Left colon (tissue), 2 donors: ENCODE results near the gene PDPK1. TPM values are rescaled to one million over a fixed set of nuclear protein-coding genes. Genes with fewer than 3 reads are reported as not detected.
"Not testable (repeated sequence)": the region's sequence is repeated elsewhere in the genome, so short reads cannot be mapped to it uniquely, and the experiment has no call there.

Experiments used
- ATAC-seq: fragments of 200-7000 bp; cut with Tn5 transposase; one replicate; pipeline ENCODE4 v1.9.1; 2020; ENCODE audit warnings: mild to moderate bottlenecking, moderate library complexity
- DNase-seq, 2 donors: peaks; one replicate each; pipeline ENCODE4 v3.0.0-alpha.2; 2020
- intact Hi-C, 2 donors: fragments of 100-400 bp; cut with DNase I in 1 of 2; cut with micrococcal nuclease in 1 of 2; formaldehyde crosslinking; loops; one replicate each; pipeline versions ENCODE4 v1.11.2 to v1.14.0; 2022; cut with DNase I, micrococcal nuclease
- total RNA-seq, 2 donors: library from RNA; stranded (reverse); fragmentation: NEBNext Ultra II Directional; extraction: Animal tissue kit (Norgen Biotek cat#: 25700); gene quantifications; one replicate each; pipeline ENCODE4 v1.2.1, GENCODE V29; 2021
- donor health status: DM: no; HTN: no; CAD: no.
- donor health status: DM: yes; HTN: yes; CAD: no.

The PDPK1 gene
- total RNA-seq, 2 donors from 2014 or later = 71.1 to 77.4 TPM

DNA sequence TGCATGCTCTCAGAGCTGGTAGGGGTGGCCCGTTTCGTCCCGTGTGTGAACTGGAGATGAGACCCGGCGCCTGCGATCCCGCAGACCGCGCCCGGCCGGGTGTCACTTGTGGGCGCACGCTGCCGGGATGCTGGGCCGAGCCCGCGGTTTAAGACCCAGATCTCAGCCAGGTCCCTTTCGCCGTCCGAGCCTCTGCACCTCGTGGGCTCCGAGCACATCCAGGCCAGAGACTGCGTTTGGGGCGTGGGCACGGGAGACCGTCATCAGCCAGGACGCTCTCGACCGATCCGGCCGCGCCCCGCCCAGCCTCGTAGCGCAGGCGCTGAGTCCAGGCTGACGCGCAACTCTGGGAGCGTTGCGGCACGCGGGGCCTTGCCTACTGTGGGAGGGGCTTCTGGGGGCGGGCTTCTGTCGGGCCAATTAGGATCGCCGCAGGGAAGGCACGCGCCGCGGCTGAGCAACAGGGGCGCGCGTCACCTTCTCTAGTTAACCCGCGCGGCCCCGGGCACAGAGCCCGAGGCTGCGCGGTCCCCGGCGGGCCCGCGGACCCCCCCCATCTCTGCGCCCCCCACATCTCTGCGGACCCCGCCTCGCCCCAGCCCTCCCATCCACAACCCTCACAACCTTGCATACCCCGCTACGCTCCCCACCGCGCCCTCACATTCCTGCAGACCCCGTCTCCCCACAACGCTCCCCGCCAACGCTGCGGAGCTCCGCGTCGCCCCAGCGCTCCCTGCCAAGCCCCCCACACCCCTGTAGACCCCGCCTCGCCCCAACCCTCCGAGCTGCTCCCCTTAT, 5.9 kb upstream of the PDPK1 start:
- intact Hi-C loops = no loop called here
- ATAC-seq = peak; percentile 86
- peak; percentile 99 for DNase-seq

DNA sequence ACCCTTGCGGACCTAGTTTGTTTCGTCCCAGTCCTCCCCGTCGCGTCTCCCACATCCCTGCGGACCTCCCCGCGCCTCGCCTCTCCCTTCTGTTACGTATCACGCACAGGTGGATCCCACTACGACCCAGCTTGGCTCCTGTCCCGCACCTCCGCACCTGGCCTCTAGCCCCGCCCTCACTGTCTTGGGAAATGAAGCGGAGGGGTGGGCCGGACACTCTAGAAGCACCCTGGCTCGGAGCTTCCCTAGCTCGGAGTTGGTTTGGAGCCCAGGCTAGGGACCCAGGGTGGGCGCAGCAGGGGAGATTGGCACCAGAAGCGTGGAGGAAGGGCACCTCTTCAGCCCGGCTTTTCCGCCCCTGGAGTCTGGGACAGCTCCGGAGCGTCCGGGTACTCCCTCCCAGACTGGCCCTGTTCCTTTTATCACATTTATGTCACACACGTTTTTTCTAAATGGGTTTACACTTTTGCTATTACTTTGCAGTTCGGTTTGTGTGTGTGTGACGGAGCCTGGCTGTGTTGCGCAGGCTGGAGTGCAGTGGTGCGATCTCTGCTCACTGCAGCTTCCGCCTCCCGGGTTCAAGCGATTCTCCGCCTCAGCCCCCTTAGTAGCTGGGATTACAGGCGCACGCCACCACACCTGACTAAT, 5.2 kb upstream of the PDPK1 start:
- DNase-seq (peak; percentile 89 to 91), ATAC-seq (peak; percentile 62)
- intact Hi-C loops = no loop called here

GRCh38 chr16:2533142-2533755, 4.6 kb upstream of the PDPK1 start:
- DNase-seq = peak in 1 of 2 donors; percentile 22
- ATAC-seq, intact Hi-C loops: not testable (repeated sequence)

DNA sequence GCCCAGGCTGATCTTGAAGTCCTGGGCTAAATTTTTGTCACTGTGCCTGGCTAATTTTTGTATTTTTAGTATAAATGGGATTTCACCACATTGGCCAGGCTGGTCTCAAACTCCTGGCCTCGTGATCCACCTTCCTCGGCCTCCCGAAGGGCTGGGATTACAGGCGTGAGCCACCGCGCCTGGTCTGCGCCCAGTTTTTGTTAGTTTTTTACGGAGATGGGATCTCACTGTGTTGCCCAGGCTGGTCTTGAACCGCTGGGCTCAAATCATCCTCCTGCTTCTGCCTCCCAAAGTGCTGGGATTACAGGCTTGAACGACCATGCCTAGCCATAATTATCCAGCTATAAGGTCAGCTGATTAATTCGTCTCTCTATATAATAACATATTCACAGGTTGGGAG, 3.9 kb upstream of the PDPK1 start:
- DNase-seq (peak in 1 of 2 donors; percentile 7), ATAC-seq (no peak)
- intact Hi-C loops = no loop called here

- intact Hi-C loops, ATAC-seq, DNase-seq: not testable (repeated sequence)
These were observed 3.5 kb upstream of the PDPK1 start for GRCh38 chr16:2534335-2534734.

- intact Hi-C loops = no loop called here
- ATAC-seq = no peak
- DNase-seq = peak in 1 of 2 donors; percentile 19
These were observed 2.2 kb upstream of the PDPK1 start for GRCh38 chr16:2535625-2536013.

- ATAC-seq, intact Hi-C loops: not testable (repeated sequence)
- DNase-seq = peak in 1 of 2 donors; percentile 6
These were observed 1.5 kb downstream of the PDPK1 start for GRCh38 chr16:2539192-2539844.

DNA sequence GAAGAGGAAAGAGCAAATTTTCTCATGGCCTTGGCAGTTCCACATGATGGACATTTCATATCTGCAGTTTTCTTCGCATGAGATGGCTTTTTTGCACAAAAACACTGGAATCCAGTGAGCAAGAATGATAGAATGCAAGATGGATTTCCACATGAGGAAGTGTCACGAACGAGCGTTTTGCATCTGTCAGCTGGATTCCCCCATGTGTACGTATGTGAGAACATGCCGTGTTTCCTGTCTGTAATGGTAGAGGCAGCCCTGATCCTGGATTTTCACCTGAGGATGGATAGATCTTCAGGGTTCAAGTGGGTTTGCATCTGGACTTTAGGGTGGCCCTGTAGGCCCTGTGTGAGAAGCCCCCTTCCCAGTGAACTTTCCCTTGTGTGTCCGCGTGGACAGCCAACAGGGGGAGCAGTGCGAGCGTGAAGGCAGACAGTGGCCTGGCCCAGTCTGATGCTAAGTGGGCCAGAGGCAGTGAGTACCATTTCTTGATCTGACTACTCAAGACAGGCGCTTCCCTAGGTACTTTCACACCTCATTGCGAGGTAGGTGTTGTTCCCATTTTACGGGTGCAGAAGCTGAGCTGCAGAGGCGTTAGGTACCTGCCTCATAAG, 2.1 kb downstream of the PDPK1 start:
- intact Hi-C loops, ATAC-seq: not testable (repeated sequence)
- peak in 1 of 2 donors; percentile 61 for DNase-seq

- intact Hi-C loops, ATAC-seq, DNase-seq: not testable (repeated sequence)
These were observed 3.1 kb downstream of the PDPK1 start for GRCh38 chr16:2540912-2541311.

DNA sequence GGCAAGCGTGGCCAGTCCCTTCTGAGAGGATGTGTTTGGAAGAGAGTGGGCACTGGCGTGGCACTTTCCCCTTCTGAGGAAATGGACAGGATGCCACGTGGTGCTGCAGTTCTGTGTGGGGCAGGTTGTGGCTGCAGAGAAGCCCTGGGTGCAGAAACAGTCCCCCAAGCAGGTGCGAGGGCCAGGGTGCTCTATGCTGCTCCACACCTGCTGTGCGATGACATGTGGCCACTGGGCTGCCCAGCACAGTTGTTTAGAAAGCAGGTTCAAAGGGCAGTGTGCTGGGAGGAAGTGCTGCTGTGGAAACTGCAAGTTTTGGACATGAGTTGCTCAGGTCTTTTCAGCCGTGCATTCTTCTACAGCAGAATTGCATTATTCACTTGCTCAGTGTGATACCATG, 3.6 kb downstream of the PDPK1 start:
- intact Hi-C loops = not testable (repeated sequence)
- ATAC-seq (peak; percentile 52), DNase-seq (peak in 1 of 2 donors; percentile 56)

DNA sequence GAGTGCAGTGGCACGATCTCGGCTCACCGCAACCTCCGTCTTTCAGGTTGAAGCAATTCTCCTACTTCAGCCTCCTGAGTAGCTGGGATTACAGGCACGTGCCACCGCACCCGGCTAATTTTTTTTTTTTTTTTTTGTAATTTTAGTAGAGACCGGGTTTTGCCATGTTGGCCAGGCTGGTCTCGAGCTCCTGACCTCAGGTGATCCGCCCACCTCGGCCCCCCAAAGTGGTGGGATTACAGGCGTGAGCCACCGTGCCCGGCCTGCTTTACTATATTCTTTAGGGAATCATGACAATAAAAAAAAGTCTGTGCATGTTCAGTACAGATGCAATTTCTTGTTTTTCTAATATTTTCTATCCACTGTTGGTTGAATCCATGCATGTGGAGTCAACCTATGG, 6.0 kb downstream of the PDPK1 start:
- ATAC-seq, intact Hi-C loops, DNase-seq: not testable (repeated sequence)

DNA sequence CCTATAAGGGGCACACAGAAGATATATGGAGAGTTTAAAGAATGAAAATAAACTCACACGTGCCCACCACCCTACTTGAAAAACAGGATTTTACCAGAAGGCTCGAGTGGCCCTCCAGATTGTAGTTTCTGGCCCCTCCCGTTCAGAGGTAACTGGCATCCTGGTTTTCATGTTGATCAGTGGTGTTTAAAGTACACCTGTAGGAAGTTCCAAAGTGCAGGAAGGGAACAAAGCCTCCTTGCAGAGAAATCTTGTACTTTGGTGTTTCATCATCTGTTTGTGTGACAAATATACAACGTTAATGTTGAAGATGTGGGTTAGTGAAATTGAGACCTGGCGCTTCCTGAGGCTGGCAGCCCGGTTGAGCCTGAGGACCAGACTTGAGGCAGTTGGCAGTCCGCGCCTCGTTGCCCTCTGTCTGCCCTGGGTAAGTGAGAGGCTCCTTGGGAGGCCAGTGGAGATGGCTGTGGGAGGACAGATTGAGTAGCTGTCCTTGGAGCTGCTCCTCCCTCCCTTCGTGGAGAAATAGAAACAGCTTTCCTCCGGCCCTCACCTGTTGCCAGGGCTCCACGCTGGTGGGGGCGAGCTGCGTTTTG, 12.6 kb downstream of the PDPK1 start:
- intact Hi-C loops, DNase-seq: not testable (repeated sequence)
- peak; percentile 81 for ATAC-seq

DNA sequence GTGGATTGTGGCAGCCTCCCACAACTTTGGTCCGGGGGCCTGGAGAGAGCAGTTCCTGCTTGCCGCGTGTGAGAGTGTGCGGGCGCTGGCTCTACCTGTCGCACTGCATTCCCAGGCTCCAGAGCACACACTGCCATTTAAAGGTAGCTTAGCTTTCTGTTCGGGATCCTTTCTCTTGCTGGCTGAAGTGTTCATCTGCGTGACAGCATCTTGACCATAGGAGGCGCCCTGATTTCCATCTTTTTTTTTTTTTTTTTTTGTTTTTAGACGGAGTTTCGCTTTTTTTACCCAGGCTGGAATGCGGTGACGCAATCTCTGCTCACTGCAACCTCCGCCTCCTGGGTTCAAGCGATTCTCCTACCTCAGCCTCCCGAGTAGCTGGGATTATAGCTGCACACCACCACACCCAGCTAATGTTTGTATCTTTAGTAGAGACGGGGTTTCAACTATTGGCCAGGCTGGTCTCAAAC, 13.6 kb downstream of the PDPK1 start:
- DNase-seq, intact Hi-C loops: not testable (repeated sequence)
- ATAC-seq = peak; percentile 52

GRCh38 chr16:2554709-2555425, 17.0 kb downstream of the PDPK1 start:
- intact Hi-C loops, DNase-seq, ATAC-seq: not testable (repeated sequence)

GRCh38 chr16:2557150-2557549, 19.3 kb downstream of the PDPK1 start:
- ATAC-seq, DNase-seq, intact Hi-C loops: not testable (repeated sequence)

DNA sequence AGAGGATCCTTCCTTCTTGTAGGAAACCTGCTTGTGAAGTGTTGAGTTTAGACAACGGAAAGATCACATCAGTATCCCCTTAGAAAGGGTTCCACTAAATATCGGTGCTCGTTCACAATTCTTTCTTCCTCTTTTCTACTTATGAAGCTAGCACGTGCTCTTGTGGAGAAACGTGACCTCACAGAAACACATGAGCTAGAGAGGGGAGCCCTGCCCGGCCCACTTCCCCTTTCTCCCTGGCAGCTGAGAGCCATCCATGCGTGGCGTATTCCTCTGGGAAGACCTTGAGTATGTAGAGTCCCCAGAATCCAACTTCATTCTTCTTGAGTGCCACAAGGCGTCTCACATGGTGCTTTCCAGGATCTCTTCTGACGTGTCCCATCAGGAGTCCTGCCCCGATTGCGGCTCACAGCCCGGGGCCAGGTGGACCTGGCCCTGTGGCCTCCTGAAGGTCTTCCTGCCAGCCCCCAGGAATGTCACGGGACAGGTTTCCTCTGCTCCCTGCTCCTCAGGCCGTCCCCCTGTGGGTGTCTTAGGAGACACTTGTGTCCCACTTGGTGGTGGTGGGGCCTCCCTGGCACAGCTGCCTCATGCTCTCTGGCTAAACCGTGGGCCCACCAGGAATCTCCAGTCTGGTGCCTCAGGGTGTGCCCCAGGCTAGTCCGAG, 22.4 kb downstream of the PDPK1 start:
- ATAC-seq = peak; percentile 11
- DNase-seq, intact Hi-C loops: not testable (repeated sequence)

DNA sequence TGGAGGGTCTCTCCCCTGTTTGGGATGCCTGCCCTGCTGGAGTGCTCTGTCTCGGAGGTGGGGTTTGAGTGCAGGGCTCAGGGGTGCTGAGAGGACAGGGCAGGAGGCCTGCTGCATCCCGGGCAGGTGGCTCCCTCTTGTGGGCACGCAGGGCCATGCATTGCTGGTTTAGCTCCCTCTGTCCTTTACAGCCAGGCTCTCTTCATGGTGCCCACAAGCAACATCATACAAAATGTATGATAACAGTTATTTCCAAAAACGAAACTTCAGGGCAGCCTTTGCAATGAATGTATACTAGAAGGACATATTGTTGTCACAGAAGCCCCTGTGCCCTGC, 22.9 kb downstream of the PDPK1 start:
- peak in 1 of 2 donors; percentile 85 for DNase-seq
- peak; percentile 93 for ATAC-seq
- intact Hi-C loops = not testable (repeated sequence)
